Measurements from ENCODE around the gene DLEC1.
A peak's percentile ranks its signal among the peaks of the same experiment; 100 is the strongest.

The DLEC1 gene

DNA sequence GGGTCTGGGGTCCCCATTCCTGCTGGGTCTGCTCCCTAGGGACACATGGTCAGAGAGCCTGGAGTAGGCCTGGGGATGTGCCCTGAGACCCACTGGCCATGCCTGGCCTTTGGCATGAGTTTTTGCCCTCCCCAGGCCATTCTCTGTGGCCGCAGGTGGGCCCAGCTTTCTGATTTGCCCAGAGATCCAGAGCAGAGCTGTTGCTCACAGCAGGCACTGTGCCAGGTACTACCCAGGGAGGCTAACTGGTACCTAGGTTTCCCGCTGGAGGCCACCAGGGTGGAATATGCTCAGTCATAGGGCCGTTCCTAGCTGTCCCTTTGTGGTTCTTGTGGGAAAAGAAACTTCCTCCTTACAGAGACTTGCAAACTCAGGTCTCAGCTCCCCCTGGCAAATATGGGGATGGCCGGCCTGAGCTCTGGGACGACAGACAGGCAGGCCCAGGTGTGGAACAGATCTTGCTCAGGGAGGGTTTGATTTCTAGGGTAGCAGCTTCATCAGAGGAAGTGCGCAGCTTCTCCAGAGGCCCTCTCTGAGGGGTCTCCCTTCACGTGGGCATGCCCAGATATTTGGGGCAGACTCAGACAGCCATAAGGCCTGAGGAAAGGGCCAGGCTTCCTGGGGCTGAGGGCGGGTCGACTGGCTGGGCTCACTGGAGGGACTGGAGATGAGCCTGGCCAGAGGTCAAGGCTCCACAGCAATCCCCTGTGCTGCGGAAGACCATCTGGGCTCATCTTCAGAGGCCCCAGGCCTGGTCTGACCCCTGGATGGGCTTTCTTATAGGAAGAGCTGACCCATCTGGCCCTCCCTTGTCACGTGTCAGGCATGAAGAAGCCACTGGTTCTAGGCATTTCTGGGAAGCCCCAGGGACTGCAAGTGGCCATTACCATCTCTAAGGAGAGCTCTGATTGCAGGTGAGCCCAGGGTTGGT lies 69.9 kb downstream of the DLEC1 start:
- DNase-seq (ENCODE audit: low read depth) = no peak

- DNase-seq (ENCODE audit: low read depth) = no peak
Measured at GRCh38 chr3:38109580-38110313, 70.7 kb downstream of the DLEC1 start.

DNA sequence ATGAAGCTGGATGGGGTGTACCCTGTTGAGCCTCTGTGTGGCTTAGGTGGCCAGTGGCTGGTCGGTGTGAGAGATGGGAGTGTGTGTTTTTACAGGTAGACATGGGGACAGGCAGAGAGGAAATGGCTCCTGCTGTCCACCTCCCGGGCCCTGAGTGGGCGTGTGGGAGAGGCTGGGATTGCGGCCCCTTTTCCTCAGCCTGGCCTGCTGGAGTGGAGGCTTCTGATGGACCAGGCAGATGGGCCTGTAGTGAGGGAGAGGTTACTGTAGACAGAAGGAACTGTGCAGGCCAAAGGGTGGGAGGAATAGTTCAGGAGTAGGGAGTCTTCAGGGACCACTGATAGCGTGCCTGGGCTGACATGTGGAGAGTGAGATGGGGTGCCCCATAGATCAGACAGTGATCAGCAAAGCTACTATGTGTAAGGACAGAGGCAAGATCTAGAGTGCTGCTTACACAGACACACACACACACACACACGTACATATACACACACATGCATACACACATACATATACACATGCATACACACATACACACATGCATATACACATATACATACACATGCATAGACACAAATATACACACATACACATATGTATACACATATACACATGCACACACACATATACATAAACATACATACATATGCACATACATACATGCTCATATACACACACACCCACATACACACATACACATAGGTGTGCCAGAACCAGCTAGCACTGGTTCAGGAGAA lies 71.5 kb downstream of the DLEC1 start:
- DNase-seq (ENCODE audit: low read depth) = no peak

- no peak for DNase-seq (ENCODE audit: low read depth)
Measured at GRCh38 chr3:38111201-38111600, 72.2 kb downstream of the DLEC1 start.

DNA sequence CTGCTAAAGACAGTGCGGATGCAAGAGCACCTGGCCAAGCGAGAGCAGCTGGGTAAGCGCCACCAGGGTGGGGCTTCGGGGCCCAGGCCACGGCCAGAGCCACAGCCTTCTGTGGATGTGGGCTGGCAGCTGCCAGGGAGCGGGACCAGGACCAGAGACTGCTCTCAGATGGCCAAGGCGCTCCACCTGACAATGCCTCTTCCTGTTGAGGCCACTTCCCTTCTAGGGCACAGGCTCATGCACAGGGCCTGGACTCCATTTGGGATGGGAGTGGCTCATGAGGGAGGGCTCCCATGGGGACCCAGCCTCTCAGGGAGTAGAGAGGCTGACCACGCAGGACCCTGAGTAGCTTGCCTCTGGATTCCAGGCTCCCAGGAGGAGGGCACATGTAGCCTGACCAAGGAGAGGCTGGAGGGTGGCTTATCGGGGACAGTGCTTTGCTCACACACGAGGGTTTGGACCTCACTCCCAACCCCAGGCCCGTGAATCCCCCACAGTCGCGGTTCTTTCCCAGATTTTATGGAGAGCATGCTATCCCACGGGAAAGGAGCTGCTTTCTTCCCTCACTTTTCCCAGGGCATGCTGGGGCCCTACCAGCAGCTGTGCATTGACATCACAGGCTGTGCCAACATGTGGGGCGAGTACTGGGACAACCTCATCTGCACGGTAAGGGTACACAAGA lies 72.8 kb downstream of the DLEC1 start:
- DNase-seq (ENCODE audit: low read depth) = no peak

DNA sequence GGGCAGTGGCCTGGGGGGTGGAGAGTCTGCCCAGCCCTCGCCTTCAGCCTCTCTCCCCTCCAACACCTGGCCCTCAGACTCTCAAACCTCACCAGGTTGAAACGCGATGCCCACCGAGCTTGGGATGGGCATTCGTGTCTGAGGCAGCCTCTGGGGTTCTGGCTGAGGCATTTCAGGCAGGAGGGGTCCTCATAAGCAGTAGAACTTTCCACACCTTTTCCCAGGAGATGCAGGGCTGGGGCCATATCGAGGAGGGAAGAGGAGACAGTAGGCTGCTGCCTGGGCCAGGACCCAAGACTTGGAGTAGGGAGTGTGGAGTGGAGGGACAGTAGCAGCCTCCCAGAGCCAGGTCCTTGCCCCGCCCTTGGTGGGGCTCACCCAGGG lies 73.4 kb downstream of the DLEC1 start:
- no peak for DNase-seq (ENCODE audit: low read depth)

GRCh38 chr3:38114052-38114874 lies 75.3 kb downstream of the DLEC1 start:
- DNase-seq (ENCODE audit: low read depth) = no peak

DNA sequence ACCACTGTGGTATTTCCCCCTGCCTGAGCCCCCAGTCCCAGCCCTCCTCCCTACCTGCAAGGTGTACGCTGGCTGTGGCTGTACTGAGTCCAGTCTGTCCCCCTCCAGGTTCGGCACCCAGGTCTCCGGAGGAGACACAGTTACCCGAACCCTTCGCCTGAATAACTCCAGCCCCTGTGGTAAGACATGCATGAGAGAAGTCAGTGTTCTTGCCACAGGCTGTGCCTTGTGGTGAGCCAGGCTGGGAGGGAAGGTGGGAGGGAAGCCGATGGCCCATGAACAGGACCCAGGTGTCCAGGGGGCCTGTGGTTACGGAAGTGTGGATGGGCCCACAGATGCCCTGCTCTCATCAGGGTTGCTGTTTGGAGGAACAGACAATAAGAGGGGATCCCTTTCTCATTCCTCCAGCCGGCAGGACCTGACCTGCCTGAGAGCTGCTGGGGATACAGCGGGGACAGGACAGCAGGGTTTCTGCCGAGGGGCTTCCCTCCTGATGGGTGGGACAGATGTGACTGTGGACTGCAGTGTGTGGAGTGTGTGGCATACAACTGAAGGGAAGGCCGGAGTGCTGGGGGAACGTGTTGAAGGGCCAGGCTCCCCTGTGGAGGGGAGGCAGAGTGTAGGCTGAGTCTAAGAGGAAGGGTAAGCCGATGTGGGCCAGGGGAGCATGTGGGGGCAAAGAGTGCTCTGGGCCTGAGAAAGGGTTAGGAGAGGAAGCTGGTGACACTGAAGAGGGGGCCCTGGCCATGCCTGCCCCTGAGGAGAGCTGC lies 76.1 kb downstream of the DLEC1 start:
- no peak for DNase-seq (ENCODE audit: low read depth)

- no peak for DNase-seq (ENCODE audit: low read depth)
Measured at GRCh38 chr3:38115645-38116427, 76.8 kb downstream of the DLEC1 start.

DNA sequence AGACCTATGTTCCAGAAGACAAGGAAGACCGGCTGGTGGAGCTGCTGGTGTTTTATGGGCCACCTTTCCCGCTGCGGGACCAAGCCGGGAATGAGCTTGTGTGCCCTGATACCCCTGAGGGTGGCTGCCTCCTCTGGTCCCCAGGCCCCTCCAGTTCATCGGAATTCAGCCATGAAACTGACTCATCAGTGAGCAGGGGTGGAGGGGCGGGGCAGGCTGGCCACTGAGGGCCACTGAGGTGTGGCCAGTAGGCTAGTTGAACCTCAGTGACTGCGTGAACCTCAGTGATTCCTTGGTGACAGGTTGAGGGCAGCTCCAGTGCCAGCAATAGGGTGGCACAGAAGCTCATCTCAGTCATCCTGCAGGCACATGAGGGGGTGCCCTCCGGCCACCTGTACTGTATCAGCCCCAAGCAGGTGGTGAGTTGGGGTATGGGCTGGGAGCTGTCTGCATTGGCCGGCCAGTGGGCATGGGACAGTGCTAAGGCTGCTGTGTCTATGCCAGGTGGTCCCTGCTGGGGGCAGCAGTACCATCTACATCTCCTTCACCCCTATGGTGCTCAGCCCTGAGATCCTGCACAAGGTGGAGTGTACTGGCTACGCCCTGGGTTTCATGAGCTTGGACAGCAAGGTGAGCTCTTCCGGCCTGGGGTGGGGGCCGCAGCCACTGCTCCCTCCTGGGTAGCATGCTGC lies 77.6 kb downstream of the DLEC1 start:
- no peak for DNase-seq (ENCODE audit: low read depth)

DNA sequence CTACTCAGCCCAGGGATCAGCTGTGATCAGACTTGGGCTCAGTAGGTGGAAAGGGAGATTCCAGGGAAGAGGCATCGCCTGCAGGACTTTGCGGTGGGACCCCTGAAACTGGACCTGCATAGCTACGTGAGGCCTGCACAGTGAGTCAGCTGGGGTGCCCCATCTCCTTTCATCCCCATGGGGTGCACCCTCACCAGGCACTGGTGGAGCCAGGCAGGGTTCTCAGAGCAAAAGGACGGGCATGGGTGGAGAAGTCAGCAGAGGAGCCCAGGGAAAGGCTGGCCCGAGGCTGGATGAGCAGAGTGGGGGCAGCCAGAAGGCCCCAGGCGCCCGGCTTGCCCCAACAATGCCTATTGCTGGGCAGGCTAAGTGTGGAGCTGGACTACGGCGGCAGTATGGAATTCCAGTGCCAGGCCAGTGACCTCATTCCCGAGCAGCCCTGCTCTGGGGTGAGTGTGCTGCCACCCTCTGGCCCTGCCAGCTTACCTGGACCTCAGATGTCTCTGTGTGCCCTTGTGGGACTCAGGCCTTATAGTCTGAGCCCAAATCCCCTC lies 78.2 kb downstream of the DLEC1 start:
- DNase-seq (ENCODE audit: low read depth) = no peak

DNA sequence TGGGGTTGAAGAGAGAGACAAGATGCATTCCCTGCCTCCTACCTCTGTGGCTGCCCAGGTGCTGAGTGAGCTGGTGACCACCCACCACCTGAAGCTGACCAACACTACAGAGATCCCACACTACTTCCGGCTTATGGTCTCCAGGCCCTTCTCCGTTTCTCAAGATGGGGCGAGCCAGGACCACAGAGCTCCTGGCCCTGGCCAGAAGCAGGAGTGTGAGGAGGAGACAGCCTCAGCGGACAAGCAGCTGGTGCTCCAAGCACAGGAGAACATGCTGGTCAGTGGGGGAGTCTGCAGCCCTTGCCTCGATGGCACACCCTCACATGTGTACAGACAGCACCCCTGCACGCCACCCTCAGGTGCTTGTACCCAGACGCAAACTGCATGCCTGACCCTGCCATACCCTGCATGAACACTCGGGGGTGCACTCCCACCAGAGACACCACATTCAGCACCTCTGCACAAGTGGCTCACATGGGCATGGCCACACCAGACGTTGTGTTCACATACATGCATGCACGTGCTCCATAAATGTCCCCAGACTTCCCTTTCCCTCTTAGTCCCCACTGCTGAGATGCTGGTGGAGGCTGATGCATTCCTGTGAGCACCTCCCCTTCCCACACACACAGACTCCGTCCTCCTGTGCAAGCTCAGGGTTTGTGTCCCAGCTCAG lies 78.9 kb downstream of the DLEC1 start:
- DNase-seq (ENCODE audit: low read depth) = peak; percentile 62

GRCh38 chr3:38118421-38119247 lies 79.6 kb downstream of the DLEC1 start:
- no peak for DNase-seq (ENCODE audit: low read depth)

- no peak for DNase-seq (ENCODE audit: low read depth)
Measured at GRCh38 chr3:38119248-38119544, 80.2 kb downstream of the DLEC1 start.

GRCh38 chr3:38119821-38120692 lies 81.0 kb downstream of the DLEC1 start:
- no peak for DNase-seq (ENCODE audit: low read depth)

GRCh38 chr3:38120693-38121450 lies 81.9 kb downstream of the DLEC1 start:
- no peak for DNase-seq (ENCODE audit: low read depth)
